HepG2 (cell line): ENCODE results near the gene PLBD2. TPM values are rescaled to one million over a fixed set of nuclear protein-coding genes. Genes with fewer than 3 reads are reported as not detected.

Experiments used
- ATAC-seq: fragments of 200-7000 bp; cut with Tn5 transposase; 3 replicates; pipeline ENCODE4 v1.9.1; 2020; ENCODE audit warnings: mild to moderate bottlenecking, moderate library complexity
- BruUV-seq: library from RNA; stranded (reverse); fragments of 400-500 nt; replicated peaks from 2 replicates; lab custom pipeline; 2021; lab: Mats Ljungman, UMichigan
- CTCF ChIA-PET: fragments of 300-600 bp; formaldehyde crosslinking; extraction: SDS; loops from one replicate; lab custom pipeline; 2021; ENCODE audit warnings: low total read pairs, inconsistent platforms, low intra/inter-chr PET ratio; lab: Yijun Ruan, JAX
- POLR2A ChIA-PET: fragments of 350-600 bp; sonication (Branson Sonifier 250); formaldehyde crosslinking; loops from one replicate; lab custom pipeline; 2020; ENCODE audit warnings: antibody characterized with exemption, inconsistent platforms; lab: Yijun Ruan, JAX
- DNase-seq: peaks from one replicate; pipeline ENCODE4 v3.0.0-alpha.2; 2015; ENCODE audit warnings: low spot score
- FAIRE-seq: peaks from 3 replicates; lab custom pipeline; 2011; peaks lifted over from hg19 to GRCh38; lab: Jason Lieb, UNC
- H2AFZ ChIP-seq: one replicate; pipeline ENCODE4 v1.6.1; 2011; ENCODE audit warnings: low read length, inconsistent platforms
- H3K27ac ChIP-seq: fragments of 300-600 bp; 3 replicates; pipeline ENCODE4 v1.8.0; 2011; ENCODE audit warnings: mixed run types, mild to moderate bottlenecking, mixed read lengths, low read length, inconsistent platforms; ENCODE audit not compliant: insufficient read depth; ENCODE audit errors: extremely low read length
- H3K27me3 ChIP-seq, 2 experiments: fragments of 200-600 bp in 1 of 2; 2 replicates in 1 of 2; 3 replicates in 1 of 2; pipeline versions ENCODE4 v1.6.0 to v1.8.0; 2011; ENCODE audit warnings: low read length in 2 of 2, mild to moderate bottlenecking in 2 of 2, moderate library complexity in 2 of 2, inconsistent platforms in 1 of 2; ENCODE audit not compliant: insufficient read depth in 2 of 2, control insufficient read depth in 1 of 2
- H3K36me3 ChIP-seq, 2 experiments: fragments of 200-600 bp in 1 of 2; replicated peaks in 1 of 2; 2 replicates in 1 of 2; 3 replicates in 1 of 2; pipeline versions ENCODE4 v1.5.1 to v1.8.0; 2011; ENCODE audit warnings: low read length in 2 of 2, inconsistent platforms in 1 of 2; ENCODE audit not compliant: insufficient read depth in 2 of 2, control insufficient read depth in 1 of 2
- H3K4me1 ChIP-seq: 2 replicates; pipeline ENCODE4 v1.5.1; 2012; ENCODE audit warnings: low read length, inconsistent platforms; ENCODE audit not compliant: insufficient read depth
- H3K4me2 ChIP-seq: 2 replicates; pipeline ENCODE4 v1.6.0; 2011; ENCODE audit warnings: low read depth, low read length, inconsistent platforms
- H3K4me3 ChIP-seq, 3 experiments: fragments of 200-600 bp in 1 of 3; sonication (generic), shearing (Covaris generic) in 1 of 3; replicated peaks in 1 of 3; 2 replicates each; pipeline ENCODE4 v1.5.1; 2011 to 2016; ENCODE audit warnings: low read length in 3 of 3, inconsistent platforms in 2 of 3, low read depth in 2 of 3, mild to moderate bottlenecking in 2 of 3, control low read depth in 1 of 3, mixed read lengths in 1 of 3; ENCODE audit not compliant: insufficient read depth in 1 of 3
- H3K79me2 ChIP-seq: one replicate; pipeline ENCODE4 v1.6.1; 2011; ENCODE audit warnings: low read length, inconsistent platforms; ENCODE audit not compliant: insufficient read depth
- H3K9ac ChIP-seq: 2 replicates; pipeline ENCODE4 v1.6.0; 2011; ENCODE audit warnings: mild to moderate bottlenecking, low read depth, low read length, inconsistent platforms; ENCODE audit not compliant: insufficient read depth
- H3K9me3 ChIP-seq: 2 replicates; pipeline ENCODE4 v1.5.1; 2012; ENCODE audit warnings: mild to moderate bottlenecking, low read length
- H4K20me1 ChIP-seq: 2 replicates; pipeline ENCODE4 v1.6.0; 2011; ENCODE audit warnings: inconsistent platforms, mild to moderate bottlenecking, low read length, moderate library complexity; ENCODE audit not compliant: insufficient read depth
- AHR ChIP-seq: IDR thresholded peaks from 2 replicates; pipeline ENCODE4 v1.6.1; 2018; ENCODE audit warnings: missing genetic modification reagents, missing compliant biosample characterization
- ASH2L ChIP-seq: fragments of 300-600, 200-600 bp; sonication (generic); IDR thresholded peaks from 2 replicates; pipeline ENCODE4 v1.7.0; 2017; ENCODE audit warnings: low read depth, mild to moderate bottlenecking, moderate library complexity, mixed read lengths, low read length; ENCODE audit not compliant: insufficient read length
- MYC ChIP-seq: sonication (generic); formaldehyde crosslinking; IDR thresholded peaks from 2 replicates; pipeline ENCODE4 v1.9.0; 2021; ENCODE audit warnings: missing genetic modification reagents, borderline replicate concordance
- NFYC ChIP-seq: IDR thresholded peaks from 2 replicates; pipeline ENCODE4 v1.6.1; 2016; ENCODE audit warnings: missing genetic modification reagents, missing compliant biosample characterization
- RCOR2 ChIP-seq: IDR thresholded peaks from 2 replicates; pipeline ENCODE4 v1.6.1; 2016; ENCODE audit warnings: missing biosample characterization, missing genetic modification reagents
- RNF2 ChIP-seq: fragments of 450-650 bp; conservative IDR thresholded peaks from 2 replicates; pipeline ENCODE4 v1.6.1; 2016; ENCODE audit warnings: low read depth
- ZBTB34 ChIP-seq: sonication (generic); formaldehyde crosslinking; IDR thresholded peaks from 2 replicates; pipeline ENCODE4 v1.8.0; 2022; ENCODE audit warnings: mild to moderate bottlenecking, missing genetic modification reagents
- ZBTB37 ChIP-seq: sonication (generic); formaldehyde crosslinking; IDR thresholded peaks from 2 replicates; pipeline ENCODE4 v1.4.0; 2020; ENCODE audit warnings: mild to moderate bottlenecking, missing genetic modification reagents
- ZNF468 ChIP-seq: sonication (generic); formaldehyde crosslinking; IDR thresholded peaks from 2 replicates; pipeline ENCODE4 v1.8.0; 2022; ENCODE audit warnings: mild to moderate bottlenecking, moderate library complexity, missing genetic modification reagents
- ZNF629 ChIP-seq: sonication (generic); formaldehyde crosslinking; conservative IDR thresholded peaks from 2 replicates; pipeline ENCODE4 v1.5.0; 2020; ENCODE audit warnings: missing genetic modification reagents
- WGBS: methylation state at CpG from one replicate; pipeline ENCODE4 v1.1.6; 2017; ENCODE audit warnings: low lambda C conversion rate; 5-methylcytosine and 5-hydroxymethylcytosine counted together
- in situ Hi-C: cut with HindIII; loops from 2 replicates; pipeline ENCODE4 v1.10.0; 2017; ENCODE audit warnings: low pct_unique_long_range_greater_than_20kb; ENCODE audit not compliant: extremely low pct_ligation_motif_present
- intact Hi-C: fragments of 100-400 bp; cut with micrococcal nuclease; formaldehyde crosslinking; loops from one replicate; pipeline ENCODE4 v1.10.0; 2022; ENCODE audit not compliant: unreplicated experiment
- polyA plus RNA-seq, 8 experiments: library from polyadenylated mRNA; depleted of rRNA in 3 of 8; stranded (reverse) in 7 of 8; unstranded in 1 of 8; fragments of >200 nt; fragmentation: Illumina TruSeq in 4 of 8; extraction: Trizol in 4 of 8; gene quantifications; 2 replicates each; pipeline versions ENCODE4 v1.2.1 to v1.2.3, GENCODE V29; 2011 to 2016; ENCODE audit warnings: low read depth in 4 of 8, missing spikeins in 1 of 8, mixed read lengths in 1 of 8; ENCODE audit not compliant: insufficient read depth in 1 of 8
- total RNA-seq, 5 experiments: library from RNA; depleted of rRNA; stranded (reverse); fragments of >200 nt; fragmentation: Illumina TruSeq; extraction: Trizol; gene quantifications; 2 replicates each; pipeline ENCODE4 v1.2.3, GENCODE V29; 2016; ENCODE audit warnings: low read depth in 1 of 5

PLBD2 gene
- total and polyA plus RNA-seq, 2 of the 13 experiments (the other 11 are each of a cell fraction or from before 2014, with no cell fraction given) = 6.7 to 8.5 TPM

- TF ChIP-seq ASH2L = no peak
- no peak for TF ChIP-seq MYC (CRISPR knock-in tag)
- TF ChIP-seq ZBTB34 (CRISPR knock-in tag) = no peak
- no peak for TF ChIP-seq AHR (CRISPR knock-in tag)
Measured at GRCh38 chr12:113401066-113402000, 42.9 kb downstream of the PLBD2 start (continued).

- POLR2A ChIA-PET = no interaction called here
- H3K27me3 ChIP-seq = peaks cover 0 to 5% of the 10 kb centered on the region in 2 experiments; a peak in 3 of 5 replicates
- intact Hi-C loops = no loop called here
- H3K4me3 ChIP-seq = no peak overlapping the region
- no peak for TF ChIP-seq NFYC (CRISPR knock-in tag)
- no peak for TF ChIP-seq ZBTB37 (CRISPR knock-in tag)
- no peak for TF ChIP-seq RNF2
- TF ChIP-seq RCOR2 (CRISPR knock-in tag) = no peak
- TF ChIP-seq ZNF629 (CRISPR knock-in tag) = peak; percentile 82
- no peak for TF ChIP-seq ZNF468 (CRISPR knock-in tag)
- TF ChIP-seq, all 625 proteins: peak for 1
- in situ Hi-C loops = no loop called here
- FAIRE-seq = no peak
- no peak for DNase-seq
- ATAC-seq = no peak
- 62% methylated on average over 18 of the region's 23 CpGs for whole genome bisulfite sequencing
- H3K36me3 ChIP-seq = no peaks in the 10 kb centered on the region
- no peak overlapping the region for H3K9ac ChIP-seq
- peaks cover 8% of the 10 kb centered on the region; the same call in 1 of the 2 replicates for H3K4me1 ChIP-seq
- no peaks in the 10 kb centered on the region for H3K79me2 ChIP-seq
- no peaks in the 10 kb centered on the region for H3K9me3 ChIP-seq
- H3K27ac ChIP-seq = no peak overlapping the region
- no peak overlapping the region for H2AFZ ChIP-seq
- H4K20me1 ChIP-seq = no peaks in the 10 kb centered on the region
- CTCF ChIA-PET = no interaction called here
- no peak overlapping the region for H3K4me2 ChIP-seq
- BruUV-seq = no TSS peak
Measured at GRCh38 chr12:113402586-113403260, 44.3 kb downstream of the PLBD2 start.
